ENCODE measurements around the gene PXDN. TPM values are rescaled to one million over a fixed set of nuclear protein-coding genes. Genes with fewer than 3 reads are reported as not detected.
A peak's percentile ranks its signal among the peaks of the same experiment; 100 is the strongest.

The PXDN gene
- total and polyA plus RNA-seq, 2 donors (not counting 3 experiments of a cell fraction or from before 2014, with no cell fraction given): 231 to 308 TPM

GRCh38 chr2:1627628-1628381 is 116.5 kb downstream of the PXDN start:
- H4K20me1 ChIP-seq (replicated peaks; ENCODE audit: control insufficient read depth, extremely low read depth, insufficient read depth, low read length): no peaks in the 10 kb centered on the region
- POLR2A ChIA-PET: no interaction called here
- dilution Hi-C loops (cut with MboI; ENCODE audit: extremely low pct_ligation_motif_present, low sequenced_read_pairs) (no loop called here), intact Hi-C loops (cut with micrococcal nuclease) (loop anchor here (5.0 kb wide), 1 partner anchor 1366 kb away; the partner anchor contains the start of genes ACP1 and SH3YL1)
- no peak overlapping the region for H3K27ac ChIP-seq (ENCODE audit: insufficient read depth, low read depth, low read length)
- BruUV-seq (replicated peaks): no TSS peak
- CTCF ChIA-PET: interaction anchor here (1.5 kb wide), 1 partner anchor 25 kb away, joined by 3 read pairs; no protein-coding TSS in a partner anchor
- no peak overlapping the region for H2AFZ ChIP-seq (ENCODE audit: low read depth, low read length)
- no peak overlapping the region for H3K4me2 ChIP-seq (ENCODE audit: insufficient read depth, low read length)
- no peak overlapping the region for H3K4me3 ChIP-seq (replicated peaks in 1 of 3; ENCODE audit: insufficient read depth in 1 of 3, low read depth in 1 of 3, low read length in 3 of 3)
- H3K4me1 ChIP-seq (ENCODE audit: control insufficient read depth, extremely low read depth, insufficient read depth, low read length): peaks cover 23% of the 10 kb centered on the region
- DNase-seq (ENCODE audit: low read depth, low spot score) (no peak), FAIRE-seq (peak; percentile 12)
- H3K27me3 ChIP-seq (ENCODE audit: control insufficient read depth in 2 of 2, insufficient read depth in 2 of 2, low read length in 2 of 2): no peaks in the 10 kb centered on the region
- TF ChIP-seq EZH2 (IDR thresholded peaks at IDR 0.05; ENCODE audit: borderline replicate concordance, low read depth, low read length, severe bottlenecking): no peak
- no peak for TF ChIP-seq GATA2 (IDR thresholded peaks at IDR 0.05; ENCODE audit: insufficient read depth, insufficient read length, low read depth, low read length)
- TF ChIP-seq POLR2A (IDR thresholded peaks at IDR 0.05; ENCODE audit: low read depth, low read length): no peak
- TF ChIP-seq MAX (IDR thresholded peaks at IDR 0.05; ENCODE audit: insufficient read depth, insufficient read length): no peak
- TF ChIP-seq FOS (IDR thresholded peaks at IDR 0.05; ENCODE audit: borderline replicate concordance, insufficient read depth, low read length): no peak
- no peak for TF ChIP-seq MYC (IDR thresholded peaks at IDR 0.05; ENCODE audit: low read depth, low read length)
- no peak for TF ChIP-seq JUN (IDR thresholded peaks at IDR 0.05; ENCODE audit: borderline replicate concordance, insufficient read depth, insufficient read length, low read depth)
- H3K36me3 ChIP-seq (ENCODE audit: control insufficient read depth in 2 of 2, extremely low read depth in 1 of 2, insufficient read depth in 2 of 2, low read length in 2 of 2): peaks cover 2 to 4% of the 10 kb centered on the region in 2 experiments
- H3K9me3 ChIP-seq (replicated peaks; ENCODE audit: control insufficient read depth, insufficient read depth, low read length): no peaks in the 10 kb centered on the region
- H3K9ac ChIP-seq (replicated peaks; ENCODE audit: extremely low read depth, insufficient read depth, low read length): no peak overlapping the region
- no peaks in the 10 kb centered on the region for H3K79me2 ChIP-seq (ENCODE audit: control insufficient read depth, insufficient read depth, low read length)
- H3K9me1 ChIP-seq (replicated peaks; ENCODE audit: control insufficient read depth, extremely low read depth, insufficient read depth, low read length): no peaks in the 10 kb centered on the region
